ENCODE results near the gene SMC4.
A peak's percentile ranks its signal among the peaks of the same experiment; 100 is the strongest.
"Not testable (repeated sequence)": the region's sequence is repeated elsewhere in the genome, so short reads cannot be mapped to it uniquely, and the experiment has no call there.

The SMC4 gene

GRCh38 chr3:160448845-160449635, 49.6 kb downstream of the SMC4 start:
- peak; percentile 42 for DNase-seq

- DNase-seq, result peak; percentile 65
Observed at GRCh38 chr3:160449636-160450598, 50.5 kb downstream of the SMC4 start, which contains the start of gene TRIM59. TSS of gene TRIM59 (minus strand) at chr3:160449786. CDS start at chr3:160439183, 10,603 bp downstream.

- DNase-seq, result no peak
Observed at GRCh38 chr3:160450846-160451245, 51.4 kb downstream of the SMC4 start.

GRCh38 chr3:160451602-160452001, 52.2 kb downstream of the SMC4 start:
- DNase-seq, result no peak

GRCh38 chr3:160452251-160452650, 52.8 kb downstream of the SMC4 start:
- DNase-seq, result not testable (repeated sequence)

- DNase-seq, result peak; percentile 64
Observed at GRCh38 chr3:160454995-160455394, 55.5 kb downstream of the SMC4 start.

GRCh38 chr3:160455846-160456245, 56.4 kb downstream of the SMC4 start:
- no peak for DNase-seq

- no peak for DNase-seq
Observed at GRCh38 chr3:160458151-160458550, 58.7 kb downstream of the SMC4 start.

GRCh38 chr3:160459450-160459970, 60.1 kb downstream of the SMC4 start:
- no peak for DNase-seq

- no peak for DNase-seq
Observed at GRCh38 chr3:160460033-160460432, 60.6 kb downstream of the SMC4 start.

- DNase-seq, result no peak
Observed at GRCh38 chr3:160464321-160464720, 64.9 kb downstream of the SMC4 start.

GRCh38 chr3:160464971-160465370, 65.5 kb downstream of the SMC4 start:
- no peak for DNase-seq

GRCh38 chr3:160470181-160470580, 70.7 kb downstream of the SMC4 start:
- no peak for DNase-seq

- DNase-seq, result no peak
Observed at GRCh38 chr3:160471892-160472291, 72.4 kb downstream of the SMC4 start.

GRCh38 chr3:160472344-160472743, 72.9 kb downstream of the SMC4 start:
- DNase-seq, result no peak

- no peak for DNase-seq
Observed at GRCh38 chr3:160473221-160473620, 73.8 kb downstream of the SMC4 start.

- DNase-seq, result no peak
Observed at GRCh38 chr3:160473978-160474377, 74.5 kb downstream of the SMC4 start.

- DNase-seq, result no peak
Observed at GRCh38 chr3:160474416-160474838, 75.0 kb downstream of the SMC4 start.

GRCh38 chr3:160475153-160475552, 75.7 kb downstream of the SMC4 start:
- DNase-seq, result no peak

GRCh38 chr3:160475884-160476283, 76.4 kb downstream of the SMC4 start:
- no peak for DNase-seq

GRCh38 chr3:160477750-160478149, 78.3 kb downstream of the SMC4 start:
- DNase-seq, result no peak

GRCh38 chr3:160478338-160478737, 78.9 kb downstream of the SMC4 start:
- no peak for DNase-seq

- DNase-seq, result no peak
Observed at GRCh38 chr3:160479376-160479775, 79.9 kb downstream of the SMC4 start.
